ENCODE results near the gene MAP3K14. TPM values are rescaled to one million over a fixed set of nuclear protein-coding genes. Genes with fewer than 3 reads are reported as not detected.

The MAP3K14 gene
- total RNA-seq, 1 experiment from 2014 or later: 7.8 TPM

GRCh38 chr17:45353043-45353442, 36.2 kb upstream of the MAP3K14 start:
- H3K27ac ChIP-seq (ENCODE audit: insufficient read length, low read depth, low read length): no peak overlapping the region

More at GRCh38 chr17:45353043-45353442, 36.2 kb upstream of the MAP3K14 start:
- H2BK20ac ChIP-seq (ENCODE audit: low read depth, low read length, poor library complexity, severe bottlenecking): no peak overlapping the region
- no peak overlapping the region for H4K8ac ChIP-seq (replicated peaks; ENCODE audit: insufficient read length, low read depth, low read length)
- H2BK12ac ChIP-seq (ENCODE audit: insufficient read length, low read depth, low read length): no peak overlapping the region
- H3K4me3 Mint-ChIP-seq: no peak overlapping the region
- no peak for TF ChIP-seq CTCF (conservative IDR thresholded peaks at IDR 0.05)
- H3K9ac ChIP-seq (ENCODE audit: extremely low read depth, insufficient read length, low read length): no peak overlapping the region
- no peak overlapping the region for H3K14ac ChIP-seq (ENCODE audit: insufficient read depth, low read length)
- no peaks in the 10 kb centered on the region for H3K9me3 ChIP-seq (ENCODE audit: control insufficient read depth, low read depth, low read length)
- peak; percentile 18 for DNase-seq
- H3K79me1 ChIP-seq (ENCODE audit: insufficient read depth, low read depth, low read length, poor library complexity, severe bottlenecking): no peaks in the 10 kb centered on the region
- no peaks in the 10 kb centered on the region; the same call in 1 of the 2 replicates for H3K4me1 ChIP-seq (ENCODE audit: insufficient read depth, low read length)
- H2AFZ ChIP-seq (ENCODE audit: low read length): no peak overlapping the region
- no peaks in the 10 kb centered on the region for H3K23me2 ChIP-seq (ENCODE audit: insufficient read length, low read depth, low read length, poor library complexity, severe bottlenecking)
- no peak overlapping the region for H3K4me2 ChIP-seq (ENCODE audit: insufficient read depth, insufficient read length, low read length)
- H3K23ac ChIP-seq (ENCODE audit: insufficient read length, low read depth, low read length): no peak overlapping the region
- H3K9me3 Mint-ChIP-seq: peaks cover 8 to 9% of the 10 kb centered on the region in 2 experiments; a peak in 4 of 5 replicates
- H2BK5ac ChIP-seq (ENCODE audit: insufficient read length, low read length): no peak overlapping the region
- H2BK15ac ChIP-seq (ENCODE audit: low read depth, low read length): no peak overlapping the region
- H3K56ac ChIP-seq (ENCODE audit: insufficient read length, low read depth, low read length): no peak overlapping the region
- no peaks in the 10 kb centered on the region for H3K27me3 ChIP-seq (ENCODE audit: insufficient read depth, low read length)
- H3K27me3 Mint-ChIP-seq (ENCODE audit: low read depth): no peaks in the 10 kb centered on the region; the same call in 1 of the 2 replicates
- 0 out of 4 replicates have a peak, but pooled peaks cover 0 to 2% of the 10 kb centered on the region in 2 experiments for H3K4me1 Mint-ChIP-seq
- no peak overlapping the region for H3K27ac Mint-ChIP-seq
- no peak overlapping the region for H2BK120ac ChIP-seq (ENCODE audit: low read depth, low read length, poor library complexity, severe bottlenecking)
- H3T11ph ChIP-seq (ENCODE audit: low read length): no peak overlapping the region
- no peak overlapping the region for H3K18ac ChIP-seq (ENCODE audit: insufficient read length, low read depth, low read length)
- H4K5ac ChIP-seq (ENCODE audit: insufficient read length, low read depth, low read length): no peak overlapping the region
- no peaks in the 10 kb centered on the region for H4K20me1 ChIP-seq (ENCODE audit: control insufficient read depth, insufficient read depth, insufficient read length)
- no peaks in the 10 kb centered on the region for H3K79me2 ChIP-seq (ENCODE audit: insufficient read depth, low read length)
- no CpG with 5 or more reads among the region's 4 CpGs for WGBS (ENCODE audit: extremely low coverage, insufficient read length, low lambda C conversion rate)
- no peak overlapping the region for H3K4ac ChIP-seq (ENCODE audit: low read depth, low read length)
- no peak overlapping the region for H4K91ac ChIP-seq (ENCODE audit: insufficient read length, low read depth, low read length)
- H3K36me3 Mint-ChIP-seq (ENCODE audit: insufficient read depth in 1 of 3, low read depth in 3 of 3): 0 out of 7 replicates have a peak, but pooled peaks cover 0 to 3% (median 0%) of the 10 kb centered on the region in 3 experiments
- H2AK5ac ChIP-seq (ENCODE audit: insufficient read length, low read length): no peak overlapping the region
